Measurements from ENCODE around the gene EIF5A. TPM values are rescaled to one million over a fixed set of nuclear protein-coding genes. Genes with fewer than 3 reads are reported as not detected.

Gene EIF5A
- total and polyA plus RNA-seq, 8 donors, result 213 to 622 (median 264) TPM

- H3K36me3 ChIP-seq, result no peaks in the 10 kb centered on the region
- DNase-seq, result no peak
- no peak for ATAC-seq
- peaks cover 10 to 34% of the 10 kb centered on the region in 2 donors for H3K4me1 ChIP-seq
- no peak overlapping the region for H3K4me3 ChIP-seq
- peaks cover 0 to 4% of the 10 kb centered on the region in 2 donors for H3K27me3 ChIP-seq
- H3K9me3 ChIP-seq, result no peaks in the 10 kb centered on the region
- H3K27ac ChIP-seq, result no peak overlapping the region
- no peak for TF ChIP-seq CTCF (IDR thresholded peaks at IDR 0.05)
- intact Hi-C loops (cut with DNase I), result loop anchor here in 1 of 2 donors (5.0 to 10.0 kb wide), 2 partner anchors 77 to 205 kb away; partner anchors contain the start of genes FGF11, SENP3 and TMEM102
Observed at GRCh38 chr17:7357381-7357780, 50.0 kb downstream of the EIF5A start.

GRCh38 chr17:7361906-7362305, 54.5 kb downstream of the EIF5A start:
- Histone ChIP-seq H3K9me3 (no peaks in the 10 kb centered on the region), H3K27ac (no peak overlapping the region), H3K4me1 (no peaks in the 10 kb centered on the region), H3K4me3 (no peak overlapping the region), H3K27me3 (peaks cover 0 to 4% of the 10 kb centered on the region in 2 donors), H3K36me3 (no peaks in the 10 kb centered on the region)
- intact Hi-C loops (cut with DNase I), result no loop called here
- no peak for TF ChIP-seq CTCF (IDR thresholded peaks at IDR 0.05)
- DNase-seq (no peak), ATAC-seq (no peak)

Other genes starting within 250 kb of the EIF5A start
Only the 30 nearest of the 32 such genes appear.
- 1 to 10 TPM; 1.0 to 2.7 TPM for gene ASGR2, start 192.8 kb upstream of the EIF5A start, total RNA-seq
- under 1 TPM; 0.34 to 0.76 (median 0.51) TPM for gene ASGR2, start 192.8 kb upstream of the EIF5A start, polyA plus RNA-seq (ENCODE audit: insufficient read length in 6 of 6)
- gene ASGR1, start 128.3 kb upstream of the EIF5A start, total RNA-seq, result 1 to 10 TPM; 2.4 to 7.7 TPM
- gene ASGR1, start 128.3 kb upstream of the EIF5A start, polyA plus RNA-seq (ENCODE audit: insufficient read length in 6 of 6), result 10 to 100 TPM in 4 of 6 donors, 1 to 10 TPM in 2; 8.7 to 13.0 (median 11.0) TPM
- gene DLG4, start 87.8 kb upstream of the EIF5A start, total RNA-seq, result 10 to 100 TPM; 25.9 to 33.8 TPM
- 10 to 100 TPM; 35.6 to 60.0 (median 47.6) TPM for gene DLG4, start 87.8 kb upstream of the EIF5A start, polyA plus RNA-seq (ENCODE audit: insufficient read length in 6 of 6)
- 100 to 1,000 TPM; 610 to 654 TPM for gene ACADVL, start 87.7 kb upstream of the EIF5A start, total RNA-seq
- 100 to 1,000 TPM; 285 to 403 (median 362) TPM for gene ACADVL, start 87.7 kb upstream of the EIF5A start, polyA plus RNA-seq (ENCODE audit: insufficient read length in 6 of 6)
- 10 to 100 TPM; 36.9 to 46.3 TPM for gene DVL2, start 73.1 kb upstream of the EIF5A start, total RNA-seq
- gene DVL2, start 73.1 kb upstream of the EIF5A start, polyA plus RNA-seq (ENCODE audit: insufficient read length in 6 of 6), result 10 to 100 TPM; 51.7 to 59.7 (median 54.6) TPM
- gene PHF23, start 68.2 kb upstream of the EIF5A start, total RNA-seq, result 10 to 100 TPM; 31.1 to 45.4 TPM
- 10 to 100 TPM; 32.8 to 51.2 (median 46.1) TPM for gene PHF23, start 68.2 kb upstream of the EIF5A start, polyA plus RNA-seq (ENCODE audit: insufficient read length in 6 of 6)
- gene GABARAP, start 65.2 kb upstream of the EIF5A start, total RNA-seq, result 100 to 1,000 TPM; 545 to 559 TPM
- gene GABARAP, start 65.2 kb upstream of the EIF5A start, polyA plus RNA-seq (ENCODE audit: insufficient read length in 6 of 6), result 100 to 1,000 TPM; 442 to 526 (median 470) TPM
- gene CTDNEP1, start 55.9 kb upstream of the EIF5A start, total RNA-seq, result 100 to 1,000 TPM; 134 to 171 TPM
- gene CTDNEP1, start 55.9 kb upstream of the EIF5A start, polyA plus RNA-seq (ENCODE audit: insufficient read length in 6 of 6), result 100 to 1,000 TPM; 133 to 154 (median 146) TPM
- 10 to 100 TPM; 26.5 to 46.6 TPM for gene ELP5, start 55.4 kb upstream of the EIF5A start, total RNA-seq
- gene ELP5, start 55.4 kb upstream of the EIF5A start, polyA plus RNA-seq (ENCODE audit: insufficient read length in 6 of 6), result 10 to 100 TPM; 36.6 to 49.7 (median 42.9) TPM
- 100 to 1,000 TPM; 187 to 197 TPM for gene CLDN7, start 45.1 kb upstream of the EIF5A start, total RNA-seq
- gene CLDN7, start 45.1 kb upstream of the EIF5A start, polyA plus RNA-seq (ENCODE audit: insufficient read length in 6 of 6), result 10 to 100 TPM; 26.0 to 37.0 (median 34.8) TPM
- gene SLC2A4, start 25.9 kb upstream of the EIF5A start, total RNA-seq, result under 1 TPM; 0.60 to 0.85 TPM
- 1 to 10 TPM in 4 of 6 donors, under 1 TPM in 2; 0.93 to 1.5 (median 1.3) TPM for gene SLC2A4, start 25.9 kb upstream of the EIF5A start, polyA plus RNA-seq (ENCODE audit: insufficient read length in 6 of 6)
- gene YBX2, start 13.0 kb upstream of the EIF5A start, total RNA-seq, result under 1 TPM; 0.37 to 0.67 TPM
- gene YBX2, start 13.0 kb upstream of the EIF5A start, polyA plus RNA-seq (ENCODE audit: insufficient read length in 6 of 6), result 1 to 10 TPM; 1.3 to 2.5 (median 1.6) TPM
- gene GPS2, start 7.7 kb downstream of the EIF5A start, total RNA-seq, result 10 to 100 TPM; 48.2 to 54.9 TPM
- gene GPS2, start 7.7 kb downstream of the EIF5A start, polyA plus RNA-seq (ENCODE audit: insufficient read length in 6 of 6), result 100 to 1,000 TPM in 1 of 6 donors, 10 to 100 TPM in 5; 73.0 to 102 (median 81.9) TPM
- gene NEURL4, start 21.7 kb downstream of the EIF5A start, total RNA-seq, result 10 to 100 TPM; 27.8 to 35.2 TPM
- gene NEURL4, start 21.7 kb downstream of the EIF5A start, polyA plus RNA-seq (ENCODE audit: insufficient read length in 6 of 6), result 10 to 100 TPM; 22.2 to 36.8 (median 27.9) TPM
- 10 to 100 TPM in 1 of 2 donors, 1 to 10 TPM in 1; 9.9 to 51.4 TPM for gene ACAP1, start 28.9 kb downstream of the EIF5A start, total RNA-seq
- gene ACAP1, start 28.9 kb downstream of the EIF5A start, polyA plus RNA-seq (ENCODE audit: insufficient read length in 6 of 6), result 10 to 100 TPM in 2 of 6 donors, 1 to 10 TPM in 4; 6.7 to 11.3 (median 8.1) TPM
- 10 to 100 TPM; 10.3 to 10.7 TPM for gene KCTD11, start 44.5 kb downstream of the EIF5A start, total RNA-seq
- 10 to 100 TPM in 3 of 6 donors, 1 to 10 TPM in 3; 8.3 to 13.1 (median 9.9) TPM for gene KCTD11, start 44.5 kb downstream of the EIF5A start, polyA plus RNA-seq (ENCODE audit: insufficient read length in 6 of 6)
- gene TMEM95, start 47.5 kb downstream of the EIF5A start, total RNA-seq, result not detected
- gene TMEM95, start 47.5 kb downstream of the EIF5A start, polyA plus RNA-seq (ENCODE audit: insufficient read length in 6 of 6), result not detected
- gene TNK1, start 73.5 kb downstream of the EIF5A start, total RNA-seq, result 1 to 10 TPM; 6.1 to 6.4 TPM
- 1 to 10 TPM; 5.3 to 8.7 (median 6.4) TPM for gene TNK1, start 73.5 kb downstream of the EIF5A start, polyA plus RNA-seq (ENCODE audit: insufficient read length in 6 of 6)
- gene PLSCR3, start 86.9 kb downstream of the EIF5A start, total RNA-seq, result 10 to 100 TPM; 42.0 to 42.7 TPM
- 10 to 100 TPM; 46.0 to 62.5 (median 57.7) TPM for gene PLSCR3, start 86.9 kb downstream of the EIF5A start, polyA plus RNA-seq (ENCODE audit: insufficient read length in 6 of 6)
- gene TMEM256, start 96.5 kb downstream of the EIF5A start, total RNA-seq, result 10 to 100 TPM; 50.7 to 56.0 TPM
- 10 to 100 TPM; 70.7 to 75.7 (median 72.5) TPM for gene TMEM256, start 96.5 kb downstream of the EIF5A start, polyA plus RNA-seq (ENCODE audit: insufficient read length in 6 of 6)
- gene NLGN2, start 100.2 kb downstream of the EIF5A start, total RNA-seq, result 10 to 100 TPM; 14.8 to 20.1 TPM
- 10 to 100 TPM; 25.3 to 34.4 (median 30.1) TPM for gene NLGN2, start 100.2 kb downstream of the EIF5A start, polyA plus RNA-seq (ENCODE audit: insufficient read length in 6 of 6)
- not detected for gene SPEM1, start 112.7 kb downstream of the EIF5A start, total RNA-seq
- gene SPEM1, start 112.7 kb downstream of the EIF5A start, polyA plus RNA-seq (ENCODE audit: insufficient read length in 6 of 6), result not detected
- not detected for gene SPEM2, start 118.0 kb downstream of the EIF5A start, total RNA-seq
- gene SPEM2, start 118.0 kb downstream of the EIF5A start, polyA plus RNA-seq (ENCODE audit: insufficient read length in 6 of 6), result not detected
- gene SPEM3, start 121.2 kb downstream of the EIF5A start, total RNA-seq, result not detected
- not detected for gene SPEM3, start 121.2 kb downstream of the EIF5A start, polyA plus RNA-seq (ENCODE audit: insufficient read length in 6 of 6)
- 1 to 10 TPM; 7.2 to 9.6 TPM for gene TMEM102, start 127.8 kb downstream of the EIF5A start, total RNA-seq
- 1 to 10 TPM; 2.1 to 3.3 (median 2.6) TPM for gene TMEM102, start 127.8 kb downstream of the EIF5A start, polyA plus RNA-seq (ENCODE audit: insufficient read length in 6 of 6)
- gene FGF11, start 131.9 kb downstream of the EIF5A start, total RNA-seq, result 1 to 10 TPM in 1 of 2 donors, under 1 TPM in 1; 0.97 to 1.7 TPM
- gene FGF11, start 131.9 kb downstream of the EIF5A start, polyA plus RNA-seq (ENCODE audit: insufficient read length in 6 of 6), result 1 to 10 TPM; 1.7 to 2.8 (median 2.3) TPM
- gene CHRNB1, start 137.4 kb downstream of the EIF5A start, total RNA-seq, result 10 to 100 TPM; 10.6 to 12.1 TPM
- 10 to 100 TPM in 2 of 6 donors, 1 to 10 TPM in 4; 7.0 to 10.3 (median 9.6) TPM for gene CHRNB1, start 137.4 kb downstream of the EIF5A start, polyA plus RNA-seq (ENCODE audit: insufficient read length in 6 of 6)
- gene ZBTB4, start 172.0 kb downstream of the EIF5A start, total RNA-seq, result 10 to 100 TPM; 46.2 to 63.2 TPM
- 10 to 100 TPM; 39.7 to 49.7 (median 42.8) TPM for gene ZBTB4, start 172.0 kb downstream of the EIF5A start, polyA plus RNA-seq (ENCODE audit: insufficient read length in 6 of 6)
- not detected for gene SLC35G6, start 173.8 kb downstream of the EIF5A start, total RNA-seq
- gene SLC35G6, start 173.8 kb downstream of the EIF5A start, polyA plus RNA-seq (ENCODE audit: insufficient read length in 6 of 6), result under 1 TPM; 0.17 to 0.35 (median 0.35) TPM
- gene POLR2A, start 176.7 kb downstream of the EIF5A start, total RNA-seq, result 100 to 1,000 TPM in 1 of 2 donors, 10 to 100 TPM in 1; 90.8 to 116 TPM
- 100 to 1,000 TPM in 4 of 6 donors, 10 to 100 TPM in 2; 97.2 to 118 (median 109) TPM for gene POLR2A, start 176.7 kb downstream of the EIF5A start, polyA plus RNA-seq (ENCODE audit: insufficient read length in 6 of 6)

Data from left lung (tissue), 10 donors.